HCT116 (cell line): ENCODE measurements around the gene ZNF488. TPM values are rescaled to one million over a fixed set of nuclear protein-coding genes. Genes with fewer than 3 reads are reported as not detected.

Experiments
- ATAC-seq: fragments of 200-7000 bp; cut with Tn5 transposase; 2 replicates; pipeline ENCODE4 v1.9.1; 2020; ENCODE audit warnings: mild to moderate bottlenecking, moderate library complexity
- BruUV-seq: library from RNA; stranded (reverse); fragments of 400-500 nt; replicated peaks from 2 replicates; lab custom pipeline; 2021; lab: Mats Ljungman, UMichigan
- CTCF ChIA-PET: fragments of 300-600 bp; sonication (Branson Sonifier 250); formaldehyde crosslinking; loops from one replicate; lab custom pipeline; 2021; ENCODE audit warnings: antibody characterized with exemption; lab: Charles Lee
- POLR2A ChIA-PET: fragments of 300-600, 350-600 bp; sonication (Branson Sonifier 250); formaldehyde crosslinking; loops from one replicate; lab custom pipeline; 2021; ENCODE audit warnings: antibody characterized with exemption; lab: Charles Lee
- RAD21 ChIA-PET, 2 experiments: fragments of 300-600 bp; sonication (Branson Sonifier 250); formaldehyde crosslinking; loops; one replicate each; lab custom pipeline; 2023; ENCODE audit warnings: low total read pairs in 2 of 2; ENCODE audit not compliant: uncharacterized antibody in 2 of 2, unreplicated experiment in 2 of 2, low non-redundant PET in 1 of 2; lab: Charles Lee
- DNase-seq: peaks from one replicate; pipeline ENCODE4 v3.0.0-alpha.2; 2010; ENCODE audit warnings: low read depth, low spot score
- H2AFZ ChIP-seq: fragments of 200-600 bp; shearing (Covaris generic), sonication (generic); 2 replicates; pipeline ENCODE4 v1.6.1; 2017; ENCODE audit warnings: low read depth, mixed run types, mixed read lengths, antibody characterized with exemption, low read length; ENCODE audit not compliant: poor library complexity, severe bottlenecking
- H3K27ac ChIP-seq: 2 replicates; pipeline ENCODE4 v1.5.1; 2012; ENCODE audit warnings: low read depth, low read length
- H3K27me3 ChIP-seq: fragments of 200-600 bp; sonication (generic); 2 replicates; pipeline ENCODE4 v1.6.1; 2016; ENCODE audit warnings: mixed run types, low read length, mixed read lengths; ENCODE audit not compliant: insufficient read depth
- H3K36me3 ChIP-seq, 2 experiments: fragments of 200-500 bp in 1 of 2; fragments of 200-600 bp in 1 of 2; sonication (Bioruptor generic) in 1 of 2; sonication (generic) in 1 of 2; 2 replicates each; pipeline versions ENCODE4 v1.5.1 to v1.6.1; 2014 to 2016; ENCODE audit warnings: low read length in 2 of 2, inconsistent platforms in 1 of 2, mixed read lengths in 1 of 2, mixed run types in 1 of 2; ENCODE audit not compliant: insufficient read depth in 2 of 2, control insufficient read depth in 1 of 2
- H3K4me1 ChIP-seq, 2 experiments: fragments of 200-600 bp in 1 of 2; sonication (generic) in 1 of 2; 2 replicates each; pipeline versions ENCODE4 v1.5.1 to v1.6.1; 2012 to 2017; ENCODE audit warnings: low read length in 2 of 2, inconsistent platforms in 1 of 2, mild to moderate bottlenecking in 1 of 2, mixed read lengths in 1 of 2, mixed run types in 1 of 2, moderate library complexity in 1 of 2; ENCODE audit not compliant: insufficient read depth in 2 of 2, control insufficient read depth in 1 of 2
- H3K4me2 ChIP-seq: fragments of 200-600 bp; sonication (generic); 2 replicates; pipeline ENCODE4 v1.6.1; 2017; ENCODE audit warnings: mixed run types, low read length, mixed read lengths
- H3K4me3 ChIP-seq, 2 experiments: fragments of 200-600 bp in 1 of 2; sonication (generic) in 1 of 2; replicated peaks in 1 of 2; 2 replicates each; pipeline ENCODE4 v1.5.1; 2011 to 2016; ENCODE audit warnings: low read length in 2 of 2, control low read depth in 1 of 2, low read depth in 1 of 2, mild to moderate bottlenecking in 1 of 2, mixed read lengths in 1 of 2, mixed run types in 1 of 2
- H3K79me2 ChIP-seq: fragments of 200-600 bp; sonication (generic); 2 replicates; pipeline ENCODE4 v1.6.1; 2017; ENCODE audit warnings: mild to moderate bottlenecking, mixed run types, low read length, moderate library complexity, mixed read lengths; ENCODE audit not compliant: insufficient read depth
- H3K9ac ChIP-seq: fragments of 200-600 bp; sonication (generic); 2 replicates; pipeline ENCODE4 v1.6.1; 2016; ENCODE audit warnings: low read length, mixed read lengths
- H3K9me2 ChIP-seq: fragments of 200-600 bp; sonication (generic), shearing (Covaris generic); 2 replicates; pipeline ENCODE4 v1.6.1; 2017; ENCODE audit warnings: mixed run types, mild to moderate bottlenecking, moderate library complexity; ENCODE audit not compliant: insufficient read depth
- H3K9me3 ChIP-seq, 2 experiments: fragments of 200-500 bp in 1 of 2; fragments of 200-600 bp in 1 of 2; sonication (Bioruptor generic) in 1 of 2; sonication (generic) in 1 of 2; 2 replicates each; pipeline ENCODE4 v1.6.1; 2014 to 2017; ENCODE audit warnings: low read length in 2 of 2, mixed read lengths in 2 of 2, inconsistent platforms in 1 of 2, low read depth in 1 of 2, mild to moderate bottlenecking in 1 of 2, mixed run types in 1 of 2, moderate library complexity in 1 of 2; ENCODE audit not compliant: control insufficient read depth in 1 of 2, insufficient read depth in 1 of 2
- H4K20me1 ChIP-seq: fragments of 200-600 bp; sonication (generic), shearing (Covaris generic); 2 replicates; pipeline ENCODE4 v1.6.1; 2017; ENCODE audit warnings: mixed run types, mild to moderate bottlenecking, moderate library complexity; ENCODE audit not compliant: insufficient read depth
- CEBPB ChIP-seq: IDR thresholded peaks from 2 replicates; pipeline ENCODE4 v1.6.1; 2012; ENCODE audit warnings: low read depth
- POLR2A ChIP-seq: IDR thresholded peaks from 2 replicates; pipeline ENCODE4 v1.7.0; 2011; ENCODE audit warnings: borderline replicate concordance; ENCODE audit not compliant: insufficient read depth, insufficient read length; ENCODE audit errors: extremely low read depth
- POLR2AphosphoS5 ChIP-seq: IDR thresholded peaks from 2 replicates; pipeline ENCODE4 v1.6.1; 2011; ENCODE audit warnings: mild to moderate bottlenecking, low read depth, low read length, moderate library complexity
- SRF ChIP-seq: IDR thresholded peaks from 2 replicates; pipeline ENCODE4 v1.6.1; 2012; ENCODE audit warnings: low read depth
- ZFX ChIP-seq: fragments of 450-650 bp; IDR thresholded peaks from 2 replicates; pipeline ENCODE4 v1.6.1; 2017
- intact Hi-C: fragments of 100-400 bp; cut with micrococcal nuclease; formaldehyde crosslinking; loops from 2 replicates; pipeline ENCODE4 v1.10.0; 2022
- total RNA-seq: library from RNA; stranded (reverse); gene quantifications from one replicate; pipeline ENCODE4 v1.2.1, GENCODE V29; 2021; ENCODE audit not compliant: unreplicated experiment
- TF ChIP-seq, protein P1 (sequence below): IDR thresholded peaks from 2 replicates; pipeline ENCODE4 v1.6.1; 2011; ENCODE audit warnings: mild to moderate bottlenecking, low read length, moderate library complexity; ENCODE audit not compliant: insufficient replicate concordance; ENCODE audit errors: extremely low read depth
- TF ChIP-seq, protein P2 (sequence below): IDR thresholded peaks from 2 replicates; pipeline ENCODE4 v1.6.1; 2012
- TF ChIP-seq, protein P3 (sequence below): IDR thresholded peaks from 2 replicates; pipeline ENCODE4 v1.6.1; 2012
- TF ChIP-seq, protein P4 (sequence below): IDR thresholded peaks from 2 replicates; pipeline ENCODE4 v1.6.1; 2012; ENCODE audit warnings: low read depth

The ZNF488 gene
- total RNA-seq, 1 experiment from 2014 or later: 3.9 TPM

DNA sequence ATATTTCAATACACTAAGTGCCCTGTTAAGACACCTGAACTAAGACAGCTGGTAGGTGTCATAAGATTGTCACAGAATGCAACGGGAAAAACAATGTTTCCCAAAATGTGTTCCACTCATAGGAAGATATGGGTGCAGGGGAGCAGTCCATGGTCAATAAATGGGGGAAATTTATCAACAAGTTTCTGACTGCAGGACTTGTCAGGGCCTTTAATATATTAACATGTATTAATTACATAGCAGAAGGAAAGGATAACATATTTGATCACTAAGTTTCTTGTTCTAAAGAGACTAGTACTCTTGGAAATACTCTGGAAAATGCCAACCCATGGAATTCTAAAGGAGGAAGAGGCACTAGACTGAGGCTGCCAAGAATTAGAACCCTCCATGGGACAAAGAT lies 29.2 kb downstream of the ZNF488 start:
- no peak overlapping the region for H3K4me2 ChIP-seq
- no peaks in the 10 kb centered on the region for H3K27me3 ChIP-seq
- H3K27ac ChIP-seq: no peak overlapping the region
- no peak overlapping the region for H3K4me3 ChIP-seq
- no peaks in the 10 kb centered on the region for H3K79me2 ChIP-seq
- no peaks in the 10 kb centered on the region for H3K9me2 ChIP-seq
- no peaks in the 10 kb centered on the region for H3K36me3 ChIP-seq
- no peak overlapping the region for H3K9ac ChIP-seq
- no peaks in the 10 kb centered on the region for H3K9me3 ChIP-seq
- intact Hi-C loops: no loop called here
- no peak for DNase-seq
- no peaks in the 10 kb centered on the region for H4K20me1 ChIP-seq
- no peak for ATAC-seq
- no TSS peak for BruUV-seq
- ChIA-PET RAD21 (no interaction called here), CTCF (interaction anchor here (1.1 kb wide), 1 partner anchor 11 kb away, joined by 3 read pairs; no protein-coding TSS in a partner anchor), POLR2A (no interaction called here)
- no peaks in the 10 kb centered on the region for H3K4me1 ChIP-seq
- TF ChIP-seq SRF (no peak), CEBPB (no peak), POLR2AphosphoS5 (no peak), POLR2A (no peak), ZFX (no peak)
- TF ChIP-seq, protein P1, sequence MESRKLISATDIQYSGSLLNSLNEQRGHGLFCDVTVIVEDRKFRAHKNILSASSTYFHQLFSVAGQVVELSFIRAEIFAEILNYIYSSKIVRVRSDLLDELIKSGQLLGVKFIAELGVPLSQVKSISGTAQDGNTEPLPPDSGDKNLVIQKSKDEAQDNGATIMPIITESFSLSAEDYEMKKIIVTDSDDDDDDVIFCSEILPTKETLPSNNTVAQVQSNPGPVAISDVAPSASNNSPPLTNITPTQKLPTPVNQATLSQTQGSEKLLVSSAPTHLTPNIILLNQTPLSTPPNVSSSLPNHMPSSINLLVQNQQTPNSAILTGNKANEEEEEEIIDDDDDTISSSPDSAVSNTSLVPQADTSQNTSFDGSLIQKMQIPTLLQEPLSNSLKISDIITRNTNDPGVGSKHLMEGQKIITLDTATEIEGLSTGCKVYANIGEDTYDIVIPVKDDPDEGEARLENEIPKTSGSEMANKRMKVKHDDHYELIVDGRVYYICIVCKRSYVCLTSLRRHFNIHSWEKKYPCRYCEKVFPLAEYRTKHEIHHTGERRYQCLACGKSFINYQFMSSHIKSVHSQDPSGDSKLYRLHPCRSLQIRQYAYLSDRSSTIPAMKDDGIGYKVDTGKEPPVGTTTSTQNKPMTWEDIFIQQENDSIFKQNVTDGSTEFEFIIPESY: no peak
- TF ChIP-seq, protein P2, sequence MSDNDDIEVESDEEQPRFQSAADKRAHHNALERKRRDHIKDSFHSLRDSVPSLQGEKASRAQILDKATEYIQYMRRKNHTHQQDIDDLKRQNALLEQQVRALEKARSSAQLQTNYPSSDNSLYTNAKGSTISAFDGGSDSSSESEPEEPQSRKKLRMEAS: no peak
- TF ChIP-seq, protein P3, sequence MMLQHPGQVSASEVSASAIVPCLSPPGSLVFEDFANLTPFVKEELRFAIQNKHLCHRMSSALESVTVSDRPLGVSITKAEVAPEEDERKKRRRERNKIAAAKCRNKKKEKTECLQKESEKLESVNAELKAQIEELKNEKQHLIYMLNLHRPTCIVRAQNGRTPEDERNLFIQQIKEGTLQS: no peak
- TF ChIP-seq, protein P4, sequence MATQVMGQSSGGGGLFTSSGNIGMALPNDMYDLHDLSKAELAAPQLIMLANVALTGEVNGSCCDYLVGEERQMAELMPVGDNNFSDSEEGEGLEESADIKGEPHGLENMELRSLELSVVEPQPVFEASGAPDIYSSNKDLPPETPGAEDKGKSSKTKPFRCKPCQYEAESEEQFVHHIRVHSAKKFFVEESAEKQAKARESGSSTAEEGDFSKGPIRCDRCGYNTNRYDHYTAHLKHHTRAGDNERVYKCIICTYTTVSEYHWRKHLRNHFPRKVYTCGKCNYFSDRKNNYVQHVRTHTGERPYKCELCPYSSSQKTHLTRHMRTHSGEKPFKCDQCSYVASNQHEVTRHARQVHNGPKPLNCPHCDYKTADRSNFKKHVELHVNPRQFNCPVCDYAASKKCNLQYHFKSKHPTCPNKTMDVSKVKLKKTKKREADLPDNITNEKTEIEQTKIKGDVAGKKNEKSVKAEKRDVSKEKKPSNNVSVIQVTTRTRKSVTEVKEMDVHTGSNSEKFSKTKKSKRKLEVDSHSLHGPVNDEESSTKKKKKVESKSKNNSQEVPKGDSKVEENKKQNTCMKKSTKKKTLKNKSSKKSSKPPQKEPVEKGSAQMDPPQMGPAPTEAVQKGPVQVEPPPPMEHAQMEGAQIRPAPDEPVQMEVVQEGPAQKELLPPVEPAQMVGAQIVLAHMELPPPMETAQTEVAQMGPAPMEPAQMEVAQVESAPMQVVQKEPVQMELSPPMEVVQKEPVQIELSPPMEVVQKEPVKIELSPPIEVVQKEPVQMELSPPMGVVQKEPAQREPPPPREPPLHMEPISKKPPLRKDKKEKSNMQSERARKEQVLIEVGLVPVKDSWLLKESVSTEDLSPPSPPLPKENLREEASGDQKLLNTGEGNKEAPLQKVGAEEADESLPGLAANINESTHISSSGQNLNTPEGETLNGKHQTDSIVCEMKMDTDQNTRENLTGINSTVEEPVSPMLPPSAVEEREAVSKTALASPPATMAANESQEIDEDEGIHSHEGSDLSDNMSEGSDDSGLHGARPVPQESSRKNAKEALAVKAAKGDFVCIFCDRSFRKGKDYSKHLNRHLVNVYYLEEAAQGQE: no peak
- H2AFZ ChIP-seq: no peak overlapping the region
